Thoracic aorta (tissue), 2 donors: ENCODE data around the gene ROBO1. TPM values are rescaled to one million over a fixed set of nuclear protein-coding genes. Genes with fewer than 3 reads are reported as not detected.

Experiments
- ATAC-seq: fragments of 150-250 bp; one replicate; pipeline ENCODE4 v1.8.0; 2017; ENCODE audit warnings: low read depth; ENCODE audit not compliant: insufficient number of reproducible peaks, low FRiP score
- DNase-seq: peaks from one replicate; pipeline ENCODE4 v3.0.0-alpha.2; 2020; ENCODE audit warnings: low spot score
- H3K27ac ChIP-seq, 2 donors: fragments of 200-600 bp; sonication (generic); 1 replicate in 1 of 2; 2 replicates in 1 of 2; pipeline ENCODE4 v1.5.1; 2016; ENCODE audit warnings: mild to moderate bottlenecking in 2 of 2, moderate library complexity in 2 of 2
- H3K27me3 ChIP-seq: fragments of 200-600 bp; sonication (generic); replicated peaks from 2 replicates; pipeline ENCODE4 v1.6.0; 2016; ENCODE audit warnings: mild to moderate bottlenecking; ENCODE audit not compliant: insufficient read depth
- H3K36me3 ChIP-seq: fragments of 200-600 bp; sonication (generic); one replicate; pipeline ENCODE4 v1.5.1; 2016
- H3K4me1 ChIP-seq, 2 donors: fragments of 200-600 bp; sonication (generic); 1 replicate in 1 of 2; 2 replicates in 1 of 2; pipeline versions ENCODE4 v1.5.1 to v1.6.0; 2016; ENCODE audit warnings: low read depth in 2 of 2, mild to moderate bottlenecking in 1 of 2; ENCODE audit not compliant: control insufficient read depth in 1 of 2
- H3K4me3 ChIP-seq: fragments of 200-600 bp; sonication (generic); 2 replicates; pipeline ENCODE4 v1.5.1; 2016; ENCODE audit warnings: mild to moderate bottlenecking
- H3K9me3 ChIP-seq: fragments of 200-600 bp; sonication (generic); 2 replicates; pipeline ENCODE4 v1.5.1; 2016
- CTCF ChIP-seq: fragments of 200-600 bp; sonication (generic); IDR thresholded peaks from one replicate; pipeline ENCODE4 v1.5.1; 2019; ENCODE audit warnings: antibody characterized with exemption
- total RNA-seq, 2 donors: library from RNA; depleted of rRNA; stranded (reverse); fragments of >200 nt; gene quantifications; one replicate each; pipeline versions ENCODE4 v1.1.0 to v1.2.3, GENCODE V29; 2016

Gene ROBO1
- total RNA-seq, 2 donors from 2014 or later = 13.3 to 24.4 TPM

GRCh38 chr3:78604341-78604740, 1163.5 kb downstream of the ROBO1 start:
- no peak for ATAC-seq
- no peak for TF ChIP-seq CTCF
- no peaks in the 10 kb centered on the region for H3K36me3 ChIP-seq
- no peak overlapping the region for H3K4me3 ChIP-seq
- DNase-seq = no peak
- H3K27me3 ChIP-seq = no peaks in the 10 kb centered on the region
- no peak overlapping the region for H3K27ac ChIP-seq
- H3K9me3 ChIP-seq = no peaks in the 10 kb centered on the region
- H3K4me1 ChIP-seq = no peaks in the 10 kb centered on the region

- TF ChIP-seq CTCF = no peak
- no peak overlapping the region for H3K27ac ChIP-seq
- ATAC-seq (no peak), DNase-seq (no peak)
- H3K9me3 ChIP-seq = no peaks in the 10 kb centered on the region
- H3K4me1 ChIP-seq = no peaks in the 10 kb centered on the region
- no peaks in the 10 kb centered on the region for H3K36me3 ChIP-seq
- no peaks in the 10 kb centered on the region for H3K27me3 ChIP-seq
- H3K4me3 ChIP-seq = no peak overlapping the region
Measured at GRCh38 chr3:78601249-78601648, 1166.5 kb downstream of the ROBO1 start.

GRCh38 chr3:78589778-78590177, 1178.0 kb downstream of the ROBO1 start:
- Histone ChIP-seq H3K27me3 (no peaks in the 10 kb centered on the region), H3K4me1 (no peaks in the 10 kb centered on the region)
- no peak for TF ChIP-seq CTCF

GRCh38 chr3:78588906-78589621, 1178.7 kb downstream of the ROBO1 start:
- ATAC-seq = no peak
- Histone ChIP-seq H3K4me1 (no peaks in the 10 kb centered on the region), H3K36me3 (no peaks in the 10 kb centered on the region)

More at GRCh38 chr3:78589778-78590177, 1178.0 kb downstream of the ROBO1 start:
- Histone ChIP-seq H3K27ac (no peak overlapping the region), H3K36me3 (no peaks in the 10 kb centered on the region), H3K4me3 (no peak overlapping the region), H3K9me3 (no peaks in the 10 kb centered on the region)
- DNase-seq = no peak
- no peak for ATAC-seq

GRCh38 chr3:78580681-78581080, 1187.1 kb downstream of the ROBO1 start:
- no peak for TF ChIP-seq CTCF
- Histone ChIP-seq H3K4me1 (no peaks in the 10 kb centered on the region), H3K4me3 (no peak overlapping the region), H3K36me3 (no peaks in the 10 kb centered on the region), H3K27ac (no peak overlapping the region), H3K9me3 (no peaks in the 10 kb centered on the region), H3K27me3 (no peaks in the 10 kb centered on the region)
- DNase-seq (no peak), ATAC-seq (no peak)

More at GRCh38 chr3:78588906-78589621, 1178.7 kb downstream of the ROBO1 start:
- no peak for DNase-seq
- Histone ChIP-seq H3K9me3 (no peaks in the 10 kb centered on the region), H3K27ac (no peak overlapping the region), H3K27me3 (no peaks in the 10 kb centered on the region), H3K4me3 (no peak overlapping the region)
- no peak for TF ChIP-seq CTCF
